WTC11 (cell line): Measurements from ENCODE around the gene SPOCD1. TPM values are rescaled to one million over a fixed set of nuclear protein-coding genes. Genes with fewer than 3 reads are reported as not detected.
A peak's percentile ranks its signal among the peaks of the same experiment; 100 is the strongest.

Experiments
- ATAC-seq: fragments of 200-7000 bp; cut with Tn5 transposase; 2 replicates; pipeline ENCODE4 v1.10.0; 2021; ENCODE audit warnings: mild to moderate bottlenecking, moderate library complexity
- CTCF ChIA-PET: fragments of 300-600 bp; sonication (Branson Sonifier 250); formaldehyde crosslinking; loops from one replicate; lab custom pipeline; 2021; ENCODE audit warnings: antibody characterized with exemption; lab: Charles Lee
- POLR2A ChIA-PET: fragments of 350-600 bp; sonication (Branson Sonifier 250); formaldehyde crosslinking; loops from one replicate; lab custom pipeline; 2021; ENCODE audit warnings: antibody characterized with exemption; lab: Charles Lee
- DNase-seq: peaks from one replicate; pipeline ENCODE4 v3.0.0; 2021; ENCODE audit warnings: low spot score
- H3K27ac Mint-ChIP-seq: 2 replicates; pipeline ENCODE4 v1.8.0; 2021; ENCODE audit warnings: mixed read lengths
- H3K27me3 Mint-ChIP-seq: 2 replicates; pipeline ENCODE4 v1.8.0; 2021; ENCODE audit warnings: low read depth, mild to moderate bottlenecking, moderate library complexity, mixed read lengths
- H3K36me3 Mint-ChIP-seq: 2 replicates; pipeline ENCODE4 v1.8.0; 2021; ENCODE audit warnings: mixed read lengths
- H3K4me1 Mint-ChIP-seq: 2 replicates; pipeline ENCODE4 v1.8.0; 2022; ENCODE audit warnings: mixed read lengths
- H3K4me3 Mint-ChIP-seq: 2 replicates; pipeline ENCODE4 v1.8.0; 2021; ENCODE audit warnings: mild to moderate bottlenecking, moderate library complexity, mixed read lengths
- H3K9me3 Mint-ChIP-seq: 2 replicates; pipeline ENCODE4 v1.8.0; 2021; ENCODE audit warnings: mixed read lengths
- CTCF ChIP-seq: fragments of 200-600 bp; IDR thresholded peaks from 2 replicates; pipeline ENCODE4 v1.8.0; 2022; ENCODE audit warnings: antibody characterized with exemption
- GTF2I ChIP-seq: fragments of 250-450 bp; sonication (Bioruptor Pico); conservative IDR thresholded peaks from 2 replicates; pipeline ENCODE4 v1.4.0; 2021; ENCODE audit warnings: mild to moderate bottlenecking
- NFE2L1 ChIP-seq: sonication (generic); formaldehyde crosslinking; IDR thresholded peaks from 2 replicates; pipeline ENCODE4 v1.8.1; 2023; ENCODE audit warnings: missing genetic modification reagents
- NFYB ChIP-seq: sonication (generic); formaldehyde crosslinking; conservative IDR thresholded peaks from 2 replicates; pipeline ENCODE4 v1.8.0; 2022; ENCODE audit warnings: low read depth, missing genetic modification reagents
- OVOL2 ChIP-seq: fragments of 250-450 bp; sonication (Bioruptor Pico); IDR thresholded peaks from 2 replicates; pipeline ENCODE4 v1.9.0; 2021; ENCODE audit warnings: mild to moderate bottlenecking, borderline replicate concordance
- SMAD4 ChIP-seq: sonication (generic); formaldehyde crosslinking; IDR thresholded peaks from 2 replicates; pipeline ENCODE4 v1.8.0; 2022; ENCODE audit warnings: mild to moderate bottlenecking, missing genetic modification reagents
- USF1 ChIP-seq: sonication (generic); formaldehyde crosslinking; IDR thresholded peaks from 2 replicates; pipeline ENCODE4 v1.8.0; 2022; ENCODE audit warnings: mild to moderate bottlenecking, missing genetic modification reagents
- ZNF121 ChIP-seq: sonication (generic); formaldehyde crosslinking; IDR thresholded peaks from 2 replicates; pipeline ENCODE4 v1.8.0; 2023; ENCODE audit warnings: missing genetic modification reagents
- ZSCAN18 ChIP-seq: fragments of 250-450 bp; sonication (Bioruptor Pico); IDR thresholded peaks from 2 replicates; pipeline ENCODE4 v2.1.2; 2022; ENCODE audit warnings: mild to moderate bottlenecking, moderate library complexity
- total RNA-seq: library from RNA; stranded (reverse); gene quantifications from 3 replicates; pipeline ENCODE4 v1.2.3, GENCODE V29; 2021
- TF ChIP-seq, protein P1 (sequence below): fragments of 250-450 bp; sonication (Bioruptor Pico); IDR thresholded peaks from 2 replicates; pipeline ENCODE4 v1.9.0; 2021; ENCODE audit warnings: moderate library complexity, mild to moderate bottlenecking, inconsistent platforms, borderline replicate concordance
- TF ChIP-seq, protein P2 (sequence below): sonication (generic); formaldehyde crosslinking; IDR thresholded peaks from 2 replicates; pipeline ENCODE4 v1.8.1; 2022; ENCODE audit warnings: low read depth, mild to moderate bottlenecking, moderate library complexity, missing genetic modification reagents, borderline replicate concordance
- TF ChIP-seq, protein P3 (sequence below): sonication (generic); formaldehyde crosslinking; IDR thresholded peaks from 2 replicates; pipeline ENCODE4 v1.8.1; 2023; ENCODE audit warnings: mild to moderate bottlenecking, moderate library complexity, missing genetic modification reagents
- TF ChIP-seq, protein P4 (sequence below): sonication (generic); formaldehyde crosslinking; IDR thresholded peaks from 2 replicates; pipeline ENCODE4 v1.8.0; 2023; ENCODE audit warnings: mild to moderate bottlenecking, missing genetic modification reagents

Gene SPOCD1
- total RNA-seq, 1 experiment from 2014 or later: 3.0 TPM

- no peak for TF ChIP-seq ZSCAN18 (CRISPR knock-in tag)
- TF ChIP-seq SMAD4 (CRISPR knock-in tag): no peak
- no peak for TF ChIP-seq NFE2L1 (CRISPR knock-in tag)
- TF ChIP-seq, protein P1, sequence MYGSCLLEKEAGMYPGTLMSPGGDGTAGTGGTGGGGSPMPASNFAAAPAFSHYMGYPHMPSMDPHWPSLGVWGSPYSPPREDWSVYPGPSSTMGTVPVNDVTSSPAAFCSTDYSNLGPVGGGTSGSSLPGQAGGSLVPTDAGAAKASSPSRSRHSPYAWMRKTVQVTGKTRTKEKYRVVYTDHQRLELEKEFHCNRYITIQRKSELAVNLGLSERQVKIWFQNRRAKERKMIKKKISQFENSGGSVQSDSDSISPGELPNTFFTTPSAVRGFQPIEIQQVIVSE (CRISPR knock-in tag): no peak
- no peak for TF ChIP-seq USF1 (CRISPR knock-in tag)
- TF ChIP-seq OVOL2 (CRISPR knock-in tag): no peak
These were observed 25.7 kb downstream of the SPOCD1 start (continued) for GRCh38 chr1:31790140-31790539.

- Mint-ChIP-seq H3K36me3 (no peaks in the 10 kb centered on the region), H3K4me3 (peak overlapping the region; percentile 83), H3K27me3 (no peaks in the 10 kb centered on the region), H3K27ac (no peak overlapping the region), H3K9me3 (no peaks in the 10 kb centered on the region), H3K4me1 (peaks cover 11% of the 10 kb centered on the region)
- ATAC-seq (peak; percentile 82), DNase-seq (peak; percentile 100)
- TF ChIP-seq, protein P2, sequence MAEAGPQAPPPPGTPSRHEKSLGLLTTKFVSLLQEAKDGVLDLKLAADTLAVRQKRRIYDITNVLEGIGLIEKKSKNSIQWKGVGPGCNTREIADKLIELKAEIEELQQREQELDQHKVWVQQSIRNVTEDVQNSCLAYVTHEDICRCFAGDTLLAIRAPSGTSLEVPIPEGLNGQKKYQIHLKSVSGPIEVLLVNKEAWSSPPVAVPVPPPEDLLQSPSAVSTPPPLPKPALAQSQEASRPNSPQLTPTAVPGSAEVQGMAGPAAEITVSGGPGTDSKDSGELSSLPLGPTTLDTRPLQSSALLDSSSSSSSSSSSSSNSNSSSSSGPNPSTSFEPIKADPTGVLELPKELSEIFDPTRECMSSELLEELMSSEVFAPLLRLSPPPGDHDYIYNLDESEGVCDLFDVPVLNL (CRISPR knock-in tag): no peak
- peak; percentile 70 for TF ChIP-seq CTCF
- TF ChIP-seq, protein P3, sequence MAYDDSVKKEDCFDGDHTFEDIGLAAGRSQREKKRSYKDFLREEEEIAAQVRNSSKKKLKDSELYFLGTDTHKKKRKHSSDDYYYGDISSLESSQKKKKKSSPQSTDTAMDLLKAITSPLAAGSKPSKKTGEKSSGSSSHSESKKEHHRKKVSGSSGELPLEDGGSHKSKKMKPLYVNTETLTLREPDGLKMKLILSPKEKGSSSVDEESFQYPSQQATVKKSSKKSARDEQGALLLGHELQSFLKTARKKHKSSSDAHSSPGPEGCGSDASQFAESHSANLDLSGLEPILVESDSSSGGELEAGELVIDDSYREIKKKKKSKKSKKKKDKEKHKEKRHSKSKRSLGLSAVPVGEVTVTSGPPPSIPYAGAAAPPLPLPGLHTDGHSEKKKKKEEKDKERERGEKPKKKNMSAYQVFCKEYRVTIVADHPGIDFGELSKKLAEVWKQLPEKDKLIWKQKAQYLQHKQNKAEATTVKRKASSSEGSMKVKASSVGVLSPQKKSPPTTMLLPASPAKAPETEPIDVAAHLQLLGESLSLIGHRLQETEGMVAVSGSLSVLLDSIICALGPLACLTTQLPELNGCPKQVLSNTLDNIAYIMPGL (CRISPR knock-in tag): 0 out of 2 replicates have a peak, but pooled peaks have one; percentile 69
- TF ChIP-seq GTF2I (CRISPR knock-in tag): no peak
- TF ChIP-seq ZNF121: no peak
- TF ChIP-seq, protein P4, sequence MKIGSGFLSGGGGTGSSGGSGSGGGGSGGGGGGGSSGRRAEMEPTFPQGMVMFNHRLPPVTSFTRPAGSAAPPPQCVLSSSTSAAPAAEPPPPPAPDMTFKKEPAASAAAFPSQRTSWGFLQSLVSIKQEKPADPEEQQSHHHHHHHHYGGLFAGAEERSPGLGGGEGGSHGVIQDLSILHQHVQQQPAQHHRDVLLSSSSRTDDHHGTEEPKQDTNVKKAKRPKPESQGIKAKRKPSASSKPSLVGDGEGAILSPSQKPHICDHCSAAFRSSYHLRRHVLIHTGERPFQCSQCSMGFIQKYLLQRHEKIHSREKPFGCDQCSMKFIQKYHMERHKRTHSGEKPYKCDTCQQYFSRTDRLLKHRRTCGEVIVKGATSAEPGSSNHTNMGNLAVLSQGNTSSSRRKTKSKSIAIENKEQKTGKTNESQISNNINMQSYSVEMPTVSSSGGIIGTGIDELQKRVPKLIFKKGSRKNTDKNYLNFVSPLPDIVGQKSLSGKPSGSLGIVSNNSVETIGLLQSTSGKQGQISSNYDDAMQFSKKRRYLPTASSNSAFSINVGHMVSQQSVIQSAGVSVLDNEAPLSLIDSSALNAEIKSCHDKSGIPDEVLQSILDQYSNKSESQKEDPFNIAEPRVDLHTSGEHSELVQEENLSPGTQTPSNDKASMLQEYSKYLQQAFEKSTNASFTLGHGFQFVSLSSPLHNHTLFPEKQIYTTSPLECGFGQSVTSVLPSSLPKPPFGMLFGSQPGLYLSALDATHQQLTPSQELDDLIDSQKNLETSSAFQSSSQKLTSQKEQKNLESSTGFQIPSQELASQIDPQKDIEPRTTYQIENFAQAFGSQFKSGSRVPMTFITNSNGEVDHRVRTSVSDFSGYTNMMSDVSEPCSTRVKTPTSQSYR (CRISPR knock-in tag): 0 out of 2 replicates have a peak, but pooled peaks have one; percentile 63
- no peak for TF ChIP-seq NFYB (CRISPR knock-in tag)
- POLR2A ChIA-PET: interaction anchor here (0.7 to 1.5 kb wide), 7 partner anchors 11 to 390 kb away, joined by 3 to 13 read pairs (median 5); partner anchors contain the start of gene TXLNA
- CTCF ChIA-PET: interaction anchor here (0.5 to 4.7 kb wide), 89 partner anchors 10 to 485 kb away, joined by 3 to 282 read pairs (median 5); partner anchors contain the start of genes ADGRB2, CCDC28B, COL16A1 and PEF1
These were observed 26.4 kb downstream of the SPOCD1 start for GRCh38 chr1:31789259-31790065.
